ENCODE data around the gene GRHL1.
"Not testable (repeated sequence)": the region's sequence is repeated elsewhere in the genome, so short reads cannot be mapped to it uniquely, and the experiment has no call there.

Gene GRHL1

GRCh38 chr2:10012366-10012962, 61.0 kb downstream of the GRHL1 start:
- not testable (repeated sequence) for FAIRE-seq

DNA sequence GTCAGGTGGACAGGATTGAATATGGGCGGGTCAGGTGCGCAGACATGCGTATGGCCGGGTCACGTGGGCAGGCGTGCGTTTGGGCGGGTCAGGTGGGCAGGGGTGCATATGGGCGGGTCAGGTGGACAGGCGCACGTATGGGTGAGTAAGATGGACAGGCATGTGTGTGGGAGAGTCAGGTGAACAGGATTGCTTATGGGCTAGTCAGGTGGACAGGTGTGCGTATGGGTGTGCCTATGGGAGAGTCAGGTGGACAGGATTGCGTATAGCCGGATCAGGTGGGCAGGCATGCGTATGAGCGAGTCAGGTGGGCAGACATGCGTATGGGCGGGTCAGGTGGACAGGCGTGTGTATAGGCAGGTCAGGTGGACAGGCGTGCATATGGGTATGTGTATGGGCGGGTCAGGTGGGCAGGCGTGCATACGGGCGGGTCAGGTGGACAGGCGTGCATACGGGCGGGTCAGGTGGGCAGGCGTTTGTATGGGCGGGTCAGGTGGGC, 61.5 kb downstream of the GRHL1 start:
- FAIRE-seq = no peak

DNA sequence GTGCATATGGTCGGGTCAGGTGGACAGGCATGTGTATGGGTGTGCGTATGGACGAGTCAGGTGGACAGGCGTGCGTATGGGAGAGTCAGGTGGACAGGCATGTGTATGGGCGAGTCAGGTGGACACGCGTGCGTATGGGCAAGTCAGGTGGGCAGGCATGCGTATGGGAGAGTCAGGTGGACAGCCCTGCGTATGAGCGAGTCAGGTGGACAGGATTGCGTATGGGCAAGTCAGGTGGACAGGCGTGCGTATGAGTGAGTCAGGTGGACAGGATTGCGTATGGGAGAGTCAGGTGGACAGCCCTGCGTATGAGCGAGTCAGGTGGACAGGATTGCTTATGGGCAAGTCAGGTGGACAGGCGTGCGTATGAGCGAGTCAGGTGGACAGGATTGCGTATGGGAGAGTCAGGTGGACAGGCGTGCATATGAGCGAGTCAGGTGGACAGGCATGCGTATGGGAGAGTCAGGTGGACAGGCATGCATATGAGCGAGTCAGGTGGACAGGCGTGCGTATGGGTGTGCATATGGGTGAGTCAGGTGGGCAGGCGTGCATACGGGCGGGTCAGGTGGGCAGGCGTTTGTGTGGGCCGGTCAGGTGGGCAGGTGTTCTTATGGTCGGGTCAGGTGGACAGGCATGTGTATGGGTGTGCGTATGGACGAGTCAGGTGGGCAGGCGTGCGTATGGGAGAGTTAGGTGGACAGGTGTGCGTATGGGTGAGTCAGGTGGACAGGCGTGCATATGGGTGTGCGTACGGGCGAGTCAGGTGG, 62.3 kb downstream of the GRHL1 start:
- FAIRE-seq = not testable (repeated sequence)

GRCh38 chr2:10014418-10015190, 63.1 kb downstream of the GRHL1 start:
- FAIRE-seq = no peak

DNA sequence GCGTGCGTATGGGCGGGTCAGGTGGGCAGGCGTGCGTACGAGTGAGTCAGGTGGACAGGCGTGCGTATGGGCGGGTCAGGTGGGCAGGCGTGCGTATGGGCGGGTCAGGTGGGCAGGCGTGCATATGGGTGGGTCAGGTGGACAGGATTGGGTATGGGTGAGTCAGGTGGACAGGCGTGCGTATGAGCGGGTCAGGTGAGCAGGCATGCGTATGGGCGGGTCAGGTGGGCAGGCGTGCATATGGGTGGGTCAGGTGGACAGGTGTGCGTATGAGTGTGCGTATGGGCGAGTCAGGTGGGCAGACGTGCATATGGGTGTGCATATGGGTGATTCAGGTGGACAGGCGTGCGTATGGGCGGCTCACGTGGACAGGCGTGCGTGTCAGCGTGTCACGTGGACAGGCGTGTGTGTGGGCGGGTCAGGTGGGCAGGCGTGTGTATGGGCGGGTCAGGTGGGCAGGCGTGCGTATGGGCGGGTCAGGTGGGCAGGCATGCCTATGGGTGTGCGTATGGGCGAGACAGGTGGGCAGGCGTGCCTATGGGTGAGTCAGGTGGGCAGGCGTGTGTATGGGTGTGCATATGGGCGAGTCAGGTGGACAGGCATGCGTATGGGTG, 64.0 kb downstream of the GRHL1 start:
- FAIRE-seq = not testable (repeated sequence)

GRCh38 chr2:10016001-10016801, 64.7 kb downstream of the GRHL1 start:
- no peak for FAIRE-seq

DNA sequence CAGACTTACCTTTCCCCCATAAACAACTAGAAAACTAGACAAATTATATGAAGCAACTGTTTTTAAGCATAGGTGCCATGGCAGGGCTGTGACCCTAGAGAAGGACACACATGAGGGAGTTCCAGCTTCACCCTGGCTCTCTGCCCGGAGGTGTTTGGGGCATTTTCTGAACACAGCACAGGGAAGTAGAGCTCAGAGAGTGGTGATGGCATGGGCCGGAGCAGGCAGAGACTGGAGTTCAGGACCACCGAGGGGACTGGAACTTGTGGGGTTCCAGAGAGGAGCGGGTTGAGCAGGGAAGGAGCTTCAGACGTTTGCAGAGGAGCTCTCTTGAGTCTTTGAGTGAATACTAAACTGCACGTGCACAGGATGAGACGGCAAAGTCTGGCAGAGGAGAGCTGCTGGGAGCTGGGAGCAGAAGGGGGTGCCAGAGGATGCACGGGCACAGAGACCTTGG, 65.3 kb downstream of the GRHL1 start:
- no peak for FAIRE-seq

DNA sequence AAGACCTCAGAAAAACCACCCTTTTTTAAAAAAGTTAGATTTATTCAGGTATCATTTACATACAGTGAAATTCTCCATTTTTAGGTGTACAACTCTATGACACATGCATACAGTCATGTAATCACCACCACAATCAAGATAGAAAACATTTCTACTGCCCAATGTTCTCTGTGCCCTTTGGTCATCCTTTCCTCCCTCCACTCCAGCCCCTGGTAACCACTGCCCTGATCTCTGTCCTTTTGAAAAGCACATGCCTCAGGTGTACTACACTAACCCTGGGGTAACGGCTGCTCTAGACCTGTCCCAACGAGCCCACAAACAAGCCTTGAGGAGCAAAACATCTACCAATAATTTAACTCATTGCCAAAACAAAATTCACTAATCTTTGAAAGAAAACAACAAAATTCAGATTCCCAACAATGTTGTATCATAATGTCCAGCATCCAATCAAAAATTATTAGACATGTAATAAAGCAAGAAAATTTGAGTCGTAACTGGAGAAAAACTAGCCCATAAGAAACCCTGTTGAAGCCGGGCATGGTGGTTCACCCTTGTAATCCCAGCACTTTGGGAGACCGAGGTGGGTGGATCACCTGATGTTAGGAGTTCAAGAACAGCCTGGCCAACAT, 65.9 kb downstream of the GRHL1 start:
- no peak for FAIRE-seq

DNA sequence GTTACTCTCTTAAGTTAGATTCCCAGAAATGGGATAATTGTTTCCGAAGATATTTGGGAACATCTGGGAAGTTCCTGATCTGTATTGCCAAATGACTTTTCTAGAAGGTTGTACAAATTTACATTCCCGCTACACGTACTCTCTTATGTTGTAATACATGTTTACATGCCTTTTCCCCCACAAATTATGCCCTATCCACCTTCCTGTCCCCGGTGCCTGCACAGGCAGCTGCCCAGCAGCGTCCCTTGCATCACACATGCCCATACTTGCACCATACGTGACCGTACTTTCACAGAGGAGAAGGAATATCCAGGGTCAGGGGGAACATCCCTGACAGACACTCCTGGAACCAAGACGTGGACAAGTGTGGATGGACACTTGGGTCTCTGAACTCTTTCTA, 67.7 kb downstream of the GRHL1 start:
- no peak for FAIRE-seq

GRCh38 chr2:10019602-10020400, 68.3 kb downstream of the GRHL1 start:
- FAIRE-seq = no peak

DNA sequence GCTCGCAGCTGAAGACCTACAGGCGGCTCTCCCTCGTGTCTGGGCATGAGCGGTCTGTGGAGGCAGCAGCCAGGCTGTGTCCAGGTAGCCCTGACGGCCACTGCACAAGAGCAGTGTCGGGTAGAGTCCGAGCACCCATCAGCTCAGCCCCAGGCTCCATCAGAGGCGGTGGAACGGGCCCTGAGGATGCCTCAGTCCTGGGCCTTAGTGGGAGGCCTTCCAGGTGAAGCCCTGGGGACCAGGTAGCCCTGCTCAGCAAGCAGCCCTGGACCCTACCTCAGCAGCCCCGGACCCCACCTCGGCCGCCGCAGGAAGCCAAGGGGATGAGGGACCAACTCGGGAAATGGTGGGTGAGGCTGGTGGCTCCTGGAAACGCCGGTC, 70.5 kb downstream of the GRHL1 start:
- no peak for FAIRE-seq

DNA sequence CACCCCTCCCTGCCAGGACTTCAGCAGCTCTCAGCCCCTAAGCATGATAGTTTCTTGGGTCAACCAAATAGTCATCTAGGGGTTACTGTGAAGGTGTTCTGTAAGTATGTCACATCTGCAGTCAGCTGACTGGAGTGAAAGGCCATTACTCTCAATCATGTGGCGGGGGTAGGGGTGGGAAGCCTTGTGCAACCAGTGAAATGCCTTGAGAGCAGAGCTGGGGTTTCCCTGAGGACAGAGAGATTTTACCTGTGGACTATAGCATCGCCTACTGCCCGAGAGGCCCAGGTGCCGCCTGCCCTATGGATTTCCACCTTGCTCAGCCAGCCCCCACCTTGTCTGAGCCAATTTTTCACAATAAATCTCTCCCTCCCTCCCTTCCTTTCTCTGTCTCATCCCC, 71.0 kb downstream of the GRHL1 start:
- no peak for FAIRE-seq

DNA sequence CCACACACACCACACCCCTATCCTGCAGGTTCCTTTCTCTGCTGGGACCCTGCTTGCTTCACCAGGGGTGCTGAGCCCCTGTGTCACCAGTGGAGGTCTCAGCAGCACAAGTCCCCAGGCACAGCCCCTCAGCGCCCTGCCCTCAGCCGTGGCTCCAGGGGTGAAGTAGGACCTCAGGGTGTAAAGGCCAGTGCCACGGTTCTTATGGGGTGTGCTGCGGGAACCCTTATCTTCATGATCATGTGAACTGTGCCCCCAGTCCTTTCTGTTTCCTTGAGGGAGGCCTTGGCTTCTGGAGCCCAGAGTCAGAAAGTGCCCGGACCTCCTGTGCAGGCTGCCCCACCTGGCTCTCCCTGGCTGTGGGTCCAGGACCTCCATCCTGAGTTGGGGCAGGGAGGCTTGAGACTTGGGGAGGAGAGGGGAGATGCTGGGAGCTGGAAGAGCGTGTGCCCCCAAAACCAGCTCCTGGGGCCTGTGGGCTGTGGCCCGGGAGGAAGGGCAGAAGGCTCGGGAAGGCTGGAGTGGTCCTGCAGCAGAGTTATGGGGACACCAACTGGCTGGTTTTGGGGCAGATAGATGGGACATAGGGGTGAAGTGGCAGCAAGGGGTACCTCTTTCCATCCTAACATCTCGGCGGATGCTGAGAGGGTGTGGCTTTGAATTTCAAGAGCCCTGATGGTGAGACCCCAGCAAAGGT, 71.6 kb downstream of the GRHL1 start:
- no peak for FAIRE-seq

DNA sequence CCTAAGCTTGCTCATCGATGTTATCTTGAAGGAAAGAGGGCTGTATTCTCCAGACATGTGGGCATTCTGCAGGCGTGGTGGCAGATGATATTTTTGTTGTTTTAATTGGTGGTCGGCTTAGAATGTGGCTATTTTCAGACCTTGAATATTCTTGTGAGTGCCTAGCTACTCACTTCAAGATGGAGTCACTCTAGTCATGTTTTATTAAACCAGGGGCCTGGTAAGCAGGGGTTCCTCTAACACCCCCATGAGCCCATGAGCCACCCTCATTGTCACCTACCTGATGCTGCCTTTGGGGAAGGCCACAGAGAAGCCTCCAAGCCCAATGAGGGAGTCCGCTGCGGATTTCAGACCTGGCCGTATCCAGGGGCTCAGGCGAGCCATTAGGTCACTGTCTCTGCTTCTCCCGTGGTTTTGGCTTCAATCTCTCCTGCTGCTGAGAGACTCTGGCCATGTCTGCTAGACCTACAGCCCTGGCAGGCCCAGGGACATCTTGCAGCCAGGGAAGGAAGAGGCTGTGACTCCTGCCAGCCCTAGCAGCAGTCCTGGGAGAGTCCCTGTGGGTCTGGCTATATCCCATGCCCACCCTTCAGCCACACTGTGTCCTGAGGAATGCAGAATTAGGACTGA, 75.6 kb downstream of the GRHL1 start:
- no peak for FAIRE-seq

DNA sequence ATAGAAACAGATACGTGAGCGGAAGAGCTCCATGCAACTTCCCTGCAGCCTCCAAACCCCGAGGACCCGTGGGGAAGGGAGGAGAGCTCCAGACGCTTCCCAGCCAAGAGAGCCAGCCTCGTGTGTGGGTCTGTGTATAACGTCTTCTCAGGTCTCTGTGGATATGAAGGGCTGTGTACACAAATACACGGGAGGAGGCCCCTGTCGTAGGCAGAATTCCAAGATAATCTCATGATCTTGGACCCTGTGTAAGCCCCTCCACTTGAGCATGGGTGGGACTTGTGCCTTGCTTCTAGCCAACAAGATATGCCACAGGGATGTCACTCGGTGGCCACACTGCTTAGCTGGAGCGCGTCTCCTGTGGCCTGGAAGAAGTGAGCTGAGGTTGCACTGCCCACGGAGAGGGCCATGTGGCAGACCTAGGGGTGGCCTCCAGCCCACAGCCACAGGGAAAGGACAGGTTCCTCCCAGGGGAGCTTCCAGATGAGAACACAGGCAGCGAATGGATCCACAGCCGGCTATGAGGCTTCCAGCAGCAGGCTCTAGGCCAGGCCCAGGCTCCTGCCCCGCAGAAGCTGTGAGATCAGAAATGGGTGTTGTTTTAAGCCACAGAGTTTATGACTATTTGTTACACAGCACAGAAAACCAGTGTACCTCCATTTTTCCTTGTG, 76.3 kb downstream of the GRHL1 start:
- no peak for FAIRE-seq

GRCh38 chr2:10028407-10028987, 77.0 kb downstream of the GRHL1 start:
- FAIRE-seq = no peak

GRCh38 chr2:10028988-10029874, 77.7 kb downstream of the GRHL1 start:
- no peak for FAIRE-seq

DNA sequence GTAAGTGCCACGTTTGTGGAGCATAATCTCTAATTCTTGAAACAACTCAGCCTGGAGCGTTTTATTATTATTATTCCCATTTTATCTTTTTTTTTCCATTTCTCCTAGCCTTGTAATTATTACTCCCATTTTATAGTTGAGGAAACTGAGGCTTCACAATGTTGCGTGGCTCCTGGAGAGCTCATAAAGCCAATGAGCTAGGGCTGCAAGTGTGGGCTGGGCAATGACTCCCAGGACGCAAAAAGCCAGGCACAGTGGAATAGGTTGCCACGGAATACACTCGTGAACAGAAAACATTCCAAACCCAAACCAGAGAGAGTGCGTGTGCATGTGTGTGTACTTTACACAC, 78.4 kb downstream of the GRHL1 start:
- FAIRE-seq = no peak
